NCI-H526 (cell line): ENCODE measurements around the gene PRSS23.

Source experiments
- DNase-seq, 2 experiments: peaks; one replicate each; lab custom pipeline; 2025; lab: John Stamatoyannopoulos, UW

PRSS23 gene

GRCh38 chr11:86790195-86790725 is 10.1 kb upstream of the PRSS23 start:
- no peak for DNase-seq

GRCh38 chr11:86790867-86791849 is 9.2 kb upstream of the PRSS23 start:
- DNase-seq: peak; percentile 9 to 37

- no peak for DNase-seq
Observed at GRCh38 chr11:86792150-86792549, 8.2 kb upstream of the PRSS23 start.

- DNase-seq: no peak
Observed at GRCh38 chr11:86793307-86793706, 7.0 kb upstream of the PRSS23 start.

- no peak for DNase-seq
Observed at GRCh38 chr11:86795511-86795910, 4.8 kb upstream of the PRSS23 start.

GRCh38 chr11:86795949-86796348 is 4.4 kb upstream of the PRSS23 start:
- no peak for DNase-seq

GRCh38 chr11:86797133-86797532 is 3.2 kb upstream of the PRSS23 start:
- DNase-seq: no peak

- DNase-seq: no peak
Observed at GRCh38 chr11:86798988-86799387, 1.4 kb upstream of the PRSS23 start.

GRCh38 chr11:86799680-86800075 is 664 bp upstream of the PRSS23 start:
- peak; percentile 43 to 78 for DNase-seq

GRCh38 chr11:86800960-86801272 is 574 bp downstream of the PRSS23 start:
- peak; percentile 41 to 44 for DNase-seq

- DNase-seq: peak in 1 of 2 experiments; percentile 33
Observed at GRCh38 chr11:86801364-86801763, 1.0 kb downstream of the PRSS23 start.

- DNase-seq: no peak
Observed at GRCh38 chr11:86802146-86802545, 1.8 kb downstream of the PRSS23 start.

GRCh38 chr11:86802601-86803051 is 2.3 kb downstream of the PRSS23 start:
- DNase-seq: peak; percentile 91 to 94

- DNase-seq: no peak
Observed at GRCh38 chr11:86803136-86804045, 3.0 kb downstream of the PRSS23 start.

GRCh38 chr11:86804951-86805350 is 4.6 kb downstream of the PRSS23 start:
- no peak for DNase-seq

GRCh38 chr11:86805873-86806310 is 5.5 kb downstream of the PRSS23 start:
- DNase-seq: no peak

GRCh38 chr11:86806903-86807302 is 6.6 kb downstream of the PRSS23 start:
- no peak for DNase-seq

GRCh38 chr11:86807360-86807759 is 7.0 kb downstream of the PRSS23 start:
- DNase-seq: no peak

GRCh38 chr11:86809561-86809960 is 9.2 kb downstream of the PRSS23 start:
- DNase-seq: no peak

- DNase-seq: no peak
Observed at GRCh38 chr11:86810288-86810687, 9.9 kb downstream of the PRSS23 start.

GRCh38 chr11:86811637-86812321 is 11.4 kb downstream of the PRSS23 start:
- no peak for DNase-seq

GRCh38 chr11:86812322-86812670 is 12.0 kb downstream of the PRSS23 start:
- no peak for DNase-seq
